ENCODE data around the gene EIPR1. TPM values are rescaled to one million over a fixed set of nuclear protein-coding genes. Genes with fewer than 3 reads are reported as not detected.

EIPR1 gene
- total RNA-seq, 1 donor from 2014 or later, result 8.4 TPM

DNA sequence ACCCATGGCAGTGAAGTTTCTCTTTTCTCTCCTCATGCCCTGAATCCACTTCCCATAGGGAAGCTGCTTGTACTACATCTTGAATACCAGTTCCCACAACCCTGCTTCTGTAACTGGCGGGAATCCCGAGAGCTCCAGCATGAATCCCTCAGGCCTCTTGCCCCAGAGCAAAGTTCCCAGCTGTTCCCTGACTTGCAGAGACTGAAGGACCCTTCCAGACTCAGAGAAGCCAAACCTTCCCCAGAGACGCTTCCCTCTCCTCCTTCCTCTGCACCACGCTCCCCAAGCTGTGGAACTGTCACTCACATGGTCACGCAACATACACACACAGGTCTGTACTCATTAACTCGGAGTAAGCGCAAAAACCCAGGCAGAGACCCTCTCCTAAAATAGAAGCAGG lies 28.3 kb upstream of the EIPR1 start:
- peak; percentile 65 for ATAC-seq (ENCODE audit: poor library complexity)
- intact Hi-C loops (cut with DNase I), result no loop called here
- DNase-seq, result no peak

DNA sequence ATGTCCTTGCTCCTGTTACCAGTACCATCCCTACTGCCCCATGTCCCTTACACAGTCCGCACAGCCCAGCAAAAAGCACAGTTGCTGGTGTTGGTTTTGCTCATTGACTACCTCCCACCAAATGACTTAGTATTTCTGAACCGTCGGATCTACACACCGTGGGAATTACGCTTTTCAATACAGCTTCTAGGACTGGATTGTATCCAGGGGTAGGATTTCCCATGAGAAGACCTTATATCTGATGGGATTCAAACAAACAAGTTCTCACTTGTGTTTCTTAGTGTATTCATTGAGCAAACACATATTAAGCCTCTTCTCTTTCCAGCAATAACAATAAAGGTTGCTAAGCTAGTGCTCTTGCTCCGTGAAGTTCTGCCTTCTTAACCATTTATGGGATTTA lies 27.7 kb upstream of the EIPR1 start:
- no peak for DNase-seq
- peak; percentile 47 for ATAC-seq (ENCODE audit: poor library complexity)
- intact Hi-C loops (cut with DNase I), result no loop called here

DNA sequence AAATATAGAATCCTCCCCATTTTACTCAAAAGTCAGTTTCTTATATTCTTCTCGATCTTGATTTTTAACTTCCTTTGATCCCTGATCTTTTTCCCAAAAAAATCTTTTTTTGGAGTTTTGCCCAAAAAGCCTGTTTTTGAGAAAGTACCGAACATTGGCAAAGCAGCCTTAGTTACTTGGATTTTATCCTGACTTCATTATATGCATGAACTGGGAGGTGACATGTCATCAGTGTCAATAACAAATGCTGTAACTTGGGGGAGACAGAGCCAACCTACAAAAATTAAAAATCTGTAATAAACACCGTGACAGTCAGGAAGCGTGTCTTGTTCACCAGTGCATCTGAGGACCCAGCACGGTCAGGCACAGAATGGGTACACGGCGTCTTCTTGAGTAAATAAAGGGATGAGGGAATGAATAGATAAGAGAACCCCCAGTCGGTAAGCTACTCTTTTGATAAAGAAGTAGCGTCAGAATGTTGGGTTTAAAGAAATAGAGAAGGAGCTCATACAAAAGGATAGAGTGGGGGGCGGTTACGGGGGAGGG lies 26.8 kb upstream of the EIPR1 start:
- DNase-seq (no peak), ATAC-seq (ENCODE audit: poor library complexity) (no peak)
- intact Hi-C loops (cut with DNase I), result no loop called here

DNA sequence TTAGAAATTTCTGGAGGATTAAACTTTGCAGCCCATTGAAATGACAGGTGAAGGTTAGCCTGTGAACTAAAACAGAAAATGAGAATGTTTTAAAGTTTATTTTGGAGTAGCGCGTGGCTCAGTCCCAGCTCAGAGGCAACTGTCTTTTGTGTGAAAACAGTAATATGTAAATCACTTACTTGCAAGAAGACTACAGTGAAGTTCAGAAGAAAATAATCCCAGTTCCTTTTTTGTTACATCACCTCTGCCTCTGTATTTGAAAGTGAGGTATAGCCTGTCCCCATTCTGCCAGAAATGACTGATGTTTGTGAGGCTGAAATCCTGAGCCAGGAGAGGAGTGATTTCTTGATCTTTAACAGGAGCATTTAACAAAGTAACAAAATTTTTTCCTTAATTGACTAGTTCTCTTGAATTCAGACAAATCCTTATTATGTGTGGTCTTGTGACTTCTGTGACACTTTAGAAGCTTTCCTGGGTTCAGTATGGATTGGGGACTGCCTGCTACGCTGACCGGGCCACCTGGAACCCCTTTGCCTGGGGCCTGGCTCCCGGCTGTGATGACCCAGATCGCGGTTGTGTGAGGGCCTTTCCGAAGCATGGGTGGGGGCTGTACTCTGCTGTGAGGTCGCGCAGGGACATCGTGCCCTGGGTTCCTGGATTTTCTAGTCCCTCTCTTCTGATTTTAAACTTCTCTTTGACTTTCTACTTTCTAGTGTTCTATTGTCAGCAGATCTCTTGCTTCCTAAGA lies 26.1 kb upstream of the EIPR1 start:
- no peak for ATAC-seq (ENCODE audit: poor library complexity)
- intact Hi-C loops (cut with DNase I), result no loop called here
- no peak for DNase-seq

DNA sequence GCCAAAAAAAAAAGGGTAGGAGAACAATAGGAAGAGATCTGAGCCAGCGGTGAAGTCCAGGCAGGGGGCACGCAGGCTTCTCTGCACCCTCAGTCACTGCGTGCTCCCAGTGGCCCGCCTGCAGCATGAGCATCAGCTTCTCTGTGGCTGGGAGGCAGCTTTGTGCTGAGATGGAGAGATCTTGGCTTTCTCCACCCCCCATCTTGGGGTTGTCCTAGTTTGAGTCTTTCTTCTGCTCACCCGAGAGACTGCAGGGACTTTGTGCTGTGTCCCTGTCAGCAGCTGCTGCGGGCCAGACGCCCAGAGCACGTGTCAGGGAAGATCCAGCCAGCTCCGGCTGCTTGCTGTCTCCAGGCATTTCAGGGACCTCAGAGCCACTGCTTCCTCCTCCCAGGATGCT lies 22.2 kb upstream of the EIPR1 start:
- peak; percentile 97 for ATAC-seq (ENCODE audit: poor library complexity)
- intact Hi-C loops (cut with DNase I), result no loop called here
- DNase-seq, result peak; percentile 81

DNA sequence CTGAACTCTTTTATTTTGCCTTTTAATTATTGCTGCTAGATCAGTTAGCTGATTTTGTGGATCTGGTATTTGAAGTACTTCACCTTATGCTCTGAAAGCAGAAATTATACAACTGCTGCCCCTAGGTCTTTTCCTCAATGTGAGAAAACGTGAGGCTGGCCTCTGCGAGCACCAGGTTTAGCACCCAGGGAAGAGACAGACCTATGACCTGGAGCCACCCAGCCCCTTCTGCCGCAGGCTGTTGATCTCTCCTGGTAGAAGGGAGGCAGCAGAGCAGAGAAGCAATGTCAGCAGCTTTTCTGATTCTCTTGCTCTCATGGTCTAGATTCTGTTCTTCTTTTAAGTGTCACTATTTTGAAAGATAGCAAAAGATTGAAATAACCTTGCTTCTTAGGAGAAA lies 21.8 kb upstream of the EIPR1 start:
- ATAC-seq (ENCODE audit: poor library complexity), result no peak
- no peak for DNase-seq
- intact Hi-C loops (cut with DNase I), result no loop called here

DNA sequence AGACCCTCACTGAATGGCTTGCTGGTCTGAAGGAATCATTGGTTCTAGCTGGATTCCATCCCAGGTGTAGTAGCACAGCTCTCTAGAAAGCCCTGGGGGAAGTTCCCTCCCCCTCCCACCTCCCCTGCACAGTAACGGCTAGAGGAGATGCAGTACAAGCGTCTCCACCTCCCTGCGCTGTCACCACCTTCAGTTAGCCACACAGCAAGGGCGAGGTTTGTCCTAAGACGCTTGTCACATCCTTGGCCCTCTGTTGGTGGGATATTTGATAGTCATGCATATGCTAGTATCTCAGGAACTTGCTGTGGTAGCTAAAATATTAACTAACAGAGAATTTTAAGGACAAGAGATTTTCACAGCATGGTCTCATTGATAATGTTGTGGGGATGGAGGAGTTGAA lies 21.2 kb upstream of the EIPR1 start:
- intact Hi-C loops (cut with DNase I), result no loop called here
- DNase-seq (no peak), ATAC-seq (ENCODE audit: poor library complexity) (no peak)

DNA sequence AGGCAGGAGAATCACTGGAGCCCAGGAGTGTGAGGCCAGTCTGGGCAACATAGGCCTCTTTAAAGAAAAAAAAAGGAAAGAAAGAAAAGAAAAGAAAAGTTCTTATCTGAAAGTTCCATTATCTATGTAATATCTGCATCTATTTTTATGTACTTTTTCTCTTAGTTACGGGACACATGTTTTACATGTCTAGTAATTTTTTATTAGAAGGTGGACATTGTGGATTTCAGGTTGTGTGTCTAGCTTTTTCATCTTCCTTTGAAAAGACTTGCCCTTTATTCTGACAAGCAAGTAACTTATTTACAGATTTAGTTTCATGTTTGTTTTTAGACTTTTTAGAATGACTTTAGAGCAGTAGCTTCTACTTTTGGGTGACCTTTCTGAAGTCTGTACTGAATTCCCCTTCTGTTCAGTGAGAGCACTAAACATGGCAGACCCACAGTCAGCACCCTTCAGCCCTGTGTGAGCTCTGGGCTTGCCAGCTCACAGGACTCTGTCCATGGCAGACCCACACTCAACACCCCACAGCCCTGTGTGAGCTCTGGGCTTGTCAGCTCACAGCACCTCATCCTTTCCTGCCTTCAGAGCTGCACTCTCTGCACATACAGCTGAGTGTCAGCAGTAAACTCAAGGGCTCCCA lies 19.4 kb upstream of the EIPR1 start:
- DNase-seq, result no peak
- no peak for ATAC-seq (ENCODE audit: poor library complexity)
- intact Hi-C loops (cut with DNase I), result no loop called here

DNA sequence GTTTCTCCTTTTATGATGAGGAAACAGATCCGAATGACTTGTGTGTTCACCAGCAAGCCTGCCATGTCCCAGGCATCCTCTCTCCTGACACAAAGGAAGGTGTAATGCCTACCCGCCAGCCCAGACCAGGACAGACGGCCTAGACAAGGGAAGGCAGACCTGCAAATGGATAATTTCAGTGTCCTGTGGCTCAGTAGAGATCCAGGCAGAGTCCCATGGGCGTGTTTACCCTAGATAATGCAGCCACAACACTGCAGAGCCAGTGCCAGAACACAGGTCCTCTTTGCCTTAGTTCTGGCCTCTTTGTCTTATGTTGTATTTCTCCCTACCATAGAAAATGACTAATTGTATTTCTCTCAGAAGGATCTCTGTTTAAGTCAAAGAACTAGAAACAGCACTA lies 14.6 kb upstream of the EIPR1 start:
- intact Hi-C loops (cut with DNase I), result no loop called here
- ATAC-seq (ENCODE audit: poor library complexity) (no peak), DNase-seq (no peak)

DNA sequence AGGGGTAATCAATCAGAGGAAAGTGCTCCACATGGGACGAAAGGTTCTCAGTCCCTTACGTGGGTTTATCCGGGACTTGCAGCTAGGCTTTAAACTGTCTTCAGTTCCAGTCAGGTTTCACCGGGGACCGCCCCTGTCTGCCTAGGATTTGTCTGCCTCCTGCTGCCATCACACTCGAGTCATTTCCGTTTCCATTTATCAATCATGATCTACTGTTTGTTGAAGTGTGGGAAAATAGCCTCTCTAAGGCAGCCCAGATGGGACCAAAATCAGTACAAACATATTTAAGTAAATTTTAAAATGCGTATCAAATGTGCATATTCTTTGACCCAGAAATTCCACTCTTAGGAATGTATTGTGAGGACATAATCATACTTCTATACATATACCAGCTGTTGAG lies 12.4 kb upstream of the EIPR1 start:
- DNase-seq (no peak), ATAC-seq (ENCODE audit: poor library complexity) (no peak)
- intact Hi-C loops (cut with DNase I), result no loop called here

DNA sequence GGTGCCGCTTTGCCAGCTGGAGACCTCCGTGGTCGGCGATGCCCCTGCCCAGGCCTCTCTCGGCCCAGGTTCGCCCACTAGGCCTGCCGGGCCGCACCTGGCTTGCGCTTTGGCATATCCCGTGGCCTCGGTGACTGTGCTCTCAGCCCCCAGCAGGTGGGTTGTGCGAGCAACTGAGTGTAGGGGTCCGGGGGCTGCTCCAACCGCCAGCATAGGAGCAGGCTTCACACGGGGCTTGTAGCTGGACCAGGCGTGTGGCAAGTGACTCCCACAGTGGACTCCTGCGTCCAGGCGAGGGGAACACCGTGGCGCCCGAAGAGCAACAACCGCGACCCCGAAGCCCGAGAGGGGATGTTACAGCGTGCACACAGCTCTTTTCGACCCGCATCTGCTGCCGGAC lies 11.6 kb upstream of the EIPR1 start:
- DNase-seq (no peak), ATAC-seq (ENCODE audit: poor library complexity) (no peak)
- intact Hi-C loops (cut with DNase I), result no loop called here

DNA sequence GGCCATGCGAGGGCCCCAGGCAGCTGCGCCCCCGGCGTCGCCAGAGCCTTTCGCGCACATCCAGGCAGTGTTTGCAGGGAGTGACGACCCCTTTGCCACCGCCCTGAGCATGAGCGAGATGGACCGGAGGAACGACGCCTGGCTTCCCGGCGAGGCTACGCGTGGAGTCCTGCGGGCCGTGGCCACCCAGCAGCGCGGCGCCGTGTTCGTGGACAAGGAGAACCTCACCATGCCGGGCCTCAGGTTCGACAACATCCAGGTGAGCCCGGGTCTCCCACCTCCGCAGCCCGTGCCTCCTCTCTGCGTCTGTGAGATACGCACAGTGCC lies 10.8 kb upstream of the EIPR1 start:
- intact Hi-C loops (cut with DNase I), result no loop called here
- ATAC-seq (ENCODE audit: poor library complexity), result no peak
- no peak for DNase-seq

DNA sequence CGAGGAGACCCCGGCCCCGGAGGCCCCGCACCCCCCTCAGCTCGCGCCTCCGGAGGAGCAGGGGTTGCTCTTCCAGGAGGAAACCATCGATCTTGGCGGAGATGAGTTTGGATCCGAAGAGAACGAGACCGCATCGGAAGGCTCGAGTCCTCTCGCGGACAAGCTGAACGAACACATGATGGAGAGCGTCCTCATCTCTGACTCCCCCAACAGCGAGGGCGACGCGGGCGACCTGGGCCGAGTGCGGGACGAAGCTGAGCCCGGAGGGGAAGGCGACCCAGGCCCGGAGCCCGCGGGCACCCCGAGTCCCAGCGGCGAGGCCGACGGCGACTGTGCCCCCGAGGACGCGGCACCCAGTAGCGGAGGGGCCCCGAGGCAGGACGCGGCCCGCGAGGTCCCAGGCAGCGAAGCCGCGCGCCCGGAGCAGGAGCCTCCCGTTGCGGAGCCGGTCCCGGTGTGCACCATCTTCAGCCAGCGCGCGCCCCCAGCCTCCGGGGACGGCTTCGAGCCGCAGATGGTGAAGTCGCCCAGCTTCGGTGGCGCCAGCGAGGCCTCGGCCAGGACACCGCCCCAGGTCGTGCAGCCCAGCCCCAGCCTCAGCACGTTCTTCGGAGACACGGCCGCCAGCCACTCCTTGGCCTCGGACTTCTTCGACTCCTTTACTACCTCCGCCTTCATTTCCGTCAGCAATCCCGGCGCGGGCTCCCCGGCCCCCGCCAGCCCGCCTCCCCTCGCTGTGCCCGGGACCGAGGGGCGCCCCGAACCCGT lies 10.2 kb upstream of the EIPR1 start:
- DNase-seq, result no peak
- no peak for ATAC-seq (ENCODE audit: poor library complexity)
- intact Hi-C loops (cut with DNase I), result no loop called here

DNA sequence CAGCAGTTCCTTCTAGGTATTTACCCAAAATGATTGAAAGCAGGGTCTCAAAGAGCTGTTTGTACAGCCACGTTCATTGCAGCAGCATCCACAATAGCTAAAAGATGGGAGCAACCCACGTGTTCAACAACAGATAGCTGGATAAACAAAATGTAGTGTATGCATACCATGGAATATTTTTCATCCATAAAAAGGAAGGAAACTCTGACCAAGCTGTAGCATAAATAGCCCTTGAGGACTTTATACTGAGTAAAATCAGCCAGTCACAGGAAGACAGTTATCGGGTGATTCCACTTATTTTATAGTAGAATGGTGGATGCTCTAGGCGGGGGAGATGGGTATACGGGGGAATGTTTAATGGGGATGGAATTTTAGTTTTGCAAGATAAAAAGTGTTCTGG lies 9.4 kb upstream of the EIPR1 start:
- DNase-seq (no peak), ATAC-seq (ENCODE audit: poor library complexity) (no peak)
- intact Hi-C loops (cut with DNase I), result no loop called here

DNA sequence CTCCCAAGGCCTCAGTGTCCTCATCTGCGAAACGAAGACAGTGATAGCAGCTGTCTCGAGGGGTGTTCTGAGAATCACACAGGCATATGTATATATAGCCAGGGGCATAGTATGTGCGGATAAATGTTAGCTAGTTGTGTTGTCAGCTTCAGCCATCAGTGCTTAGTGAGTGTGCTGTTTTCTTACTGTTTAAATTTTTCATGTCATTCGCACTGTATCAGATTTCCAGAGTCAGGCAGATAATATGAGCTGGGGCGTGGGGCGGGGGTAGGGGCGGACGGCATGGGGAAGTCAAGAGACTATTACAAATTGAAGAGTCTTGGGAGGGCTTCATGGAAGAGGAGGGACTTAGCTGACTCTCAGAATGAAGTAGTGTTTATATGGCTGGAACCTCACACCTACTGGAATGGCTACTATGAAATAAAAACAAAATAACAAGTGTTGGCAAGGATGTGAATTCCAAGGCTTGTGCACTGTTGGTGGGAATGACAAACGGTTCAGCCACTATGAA lies 8.9 kb upstream of the EIPR1 start:
- intact Hi-C loops (cut with DNase I), result no loop called here
- DNase-seq, result no peak
- no peak for ATAC-seq (ENCODE audit: poor library complexity)

DNA sequence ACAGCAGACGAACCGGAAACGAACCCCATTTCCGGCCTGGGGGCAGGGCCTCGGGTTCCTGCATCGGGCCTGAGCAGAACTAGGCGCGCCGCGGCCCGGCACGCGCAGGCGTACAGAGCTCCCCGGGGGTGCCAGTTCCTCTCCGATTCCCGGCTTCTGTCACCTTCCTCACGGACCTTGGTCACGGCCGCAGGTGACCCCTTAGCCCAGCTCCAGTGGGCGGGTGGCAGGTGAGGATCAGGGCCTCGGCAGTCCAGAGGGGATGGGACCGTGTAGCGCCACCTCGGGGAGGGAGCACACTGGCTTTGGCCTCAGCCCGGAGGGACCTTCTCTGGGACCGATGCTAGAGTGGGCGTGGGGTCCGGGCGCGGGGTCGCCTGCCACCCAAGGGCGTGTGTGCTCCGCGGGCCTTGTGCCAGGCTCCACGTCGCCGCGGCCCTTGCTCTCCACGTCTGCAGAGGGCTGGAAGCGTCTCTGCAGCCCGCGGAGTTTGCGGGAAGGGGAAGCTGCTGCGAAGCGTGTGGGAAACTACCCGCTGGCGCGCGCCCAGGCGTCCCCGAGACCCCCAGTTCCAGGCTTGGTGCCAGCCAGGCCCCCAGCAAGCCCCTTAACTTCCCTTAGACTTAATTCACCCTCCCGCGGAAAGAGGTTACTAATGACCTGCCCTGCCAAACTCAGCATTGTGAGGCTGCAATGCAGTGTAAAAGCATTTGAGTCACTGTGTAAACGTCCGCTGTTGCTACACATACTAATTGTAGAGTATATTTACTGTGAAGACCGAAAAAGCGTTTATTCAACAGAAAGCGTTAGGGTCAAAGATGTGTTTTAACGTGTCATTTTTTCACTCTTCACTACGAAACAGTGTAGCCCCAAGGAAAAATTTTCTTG lies 2.3 kb upstream of the EIPR1 start, which contains the start of gene TRAPPC12:
Gene TRAPPC12 (plus strand): TSS at position 48 of the 888 bp plus-strand sequence. CDS start 7,930 bp downstream, outside the sequence.
- ATAC-seq (ENCODE audit: poor library complexity) (peak; percentile 93), DNase-seq (peak; percentile 95)
- intact Hi-C loops (cut with DNase I), result no loop called here

DNA sequence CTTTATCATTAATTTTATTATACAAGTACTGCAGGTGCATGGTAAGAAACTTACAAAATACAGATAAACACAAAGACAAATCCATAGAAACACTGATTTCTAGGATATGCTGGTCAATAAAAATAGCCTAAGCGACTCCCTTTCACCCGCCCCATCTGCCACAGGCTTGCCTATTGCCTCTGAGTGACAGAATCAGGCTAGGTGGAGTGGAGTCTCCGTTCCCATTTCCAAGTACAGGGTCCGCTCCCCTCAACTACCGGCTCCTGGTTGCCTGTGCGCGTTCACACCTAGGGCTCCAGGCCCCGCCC lies 1.7 kb upstream of the EIPR1 start:
- ATAC-seq (ENCODE audit: poor library complexity), result no peak
- intact Hi-C loops (cut with DNase I), result no loop called here
- DNase-seq, result no peak

DNA sequence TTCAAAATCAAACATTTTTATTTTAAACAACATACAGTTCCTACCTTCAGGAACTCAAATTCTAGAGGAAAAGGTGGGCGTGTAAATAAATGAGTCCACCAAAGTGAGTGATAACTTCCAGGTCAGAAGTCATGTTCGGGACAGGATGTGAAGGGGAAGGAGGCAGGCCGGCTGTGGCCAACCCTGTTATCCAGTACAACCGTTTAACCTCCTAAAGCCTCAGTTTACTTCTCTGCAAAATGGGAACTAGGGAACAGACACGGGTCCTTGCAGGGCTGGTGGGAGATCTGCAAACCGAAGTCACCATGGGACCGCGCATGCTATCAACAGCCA lies 373 bp downstream of the EIPR1 start:
- intact Hi-C loops (cut with DNase I), result no loop called here
- peak; percentile 1 for ATAC-seq (ENCODE audit: poor library complexity)
- no peak for DNase-seq

DNA sequence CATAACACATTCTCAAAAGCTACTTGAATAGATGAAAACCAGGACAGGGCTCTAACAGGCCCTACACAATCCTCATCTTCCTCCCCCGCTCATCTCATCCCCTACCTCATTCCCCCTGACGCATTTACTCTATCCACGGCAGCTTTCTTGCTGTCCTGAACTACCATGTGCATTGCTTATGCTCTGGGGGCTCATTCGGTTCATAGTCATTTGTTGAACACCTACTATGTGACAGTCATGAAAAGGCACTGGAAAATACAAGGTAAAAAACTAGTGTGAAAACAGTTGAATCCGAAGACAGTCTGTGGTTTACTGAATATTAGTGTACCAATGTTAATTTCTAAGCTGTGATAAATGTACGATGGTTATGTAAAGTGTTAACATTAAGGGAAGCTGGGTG lies 797 bp downstream of the EIPR1 start:
- intact Hi-C loops (cut with DNase I), result no loop called here
- no peak for ATAC-seq (ENCODE audit: poor library complexity)
- no peak for DNase-seq

Data from Right ventricle myocardium superior (tissue), 1 donor.